GM18520 (cell line): ENCODE measurements around the gene SLC4A8.
"Not testable (repeated sequence)": the region's sequence is repeated elsewhere in the genome, so short reads cannot be mapped to it uniquely, and the experiment has no call there.

Source experiments
- ATAC-seq: cut with Tn5 transposase; IDR thresholded peaks from one replicate; pipeline ENCODE4 v1.9.1; 2021; ENCODE audit not compliant: unreplicated experiment

Gene SLC4A8

DNA sequence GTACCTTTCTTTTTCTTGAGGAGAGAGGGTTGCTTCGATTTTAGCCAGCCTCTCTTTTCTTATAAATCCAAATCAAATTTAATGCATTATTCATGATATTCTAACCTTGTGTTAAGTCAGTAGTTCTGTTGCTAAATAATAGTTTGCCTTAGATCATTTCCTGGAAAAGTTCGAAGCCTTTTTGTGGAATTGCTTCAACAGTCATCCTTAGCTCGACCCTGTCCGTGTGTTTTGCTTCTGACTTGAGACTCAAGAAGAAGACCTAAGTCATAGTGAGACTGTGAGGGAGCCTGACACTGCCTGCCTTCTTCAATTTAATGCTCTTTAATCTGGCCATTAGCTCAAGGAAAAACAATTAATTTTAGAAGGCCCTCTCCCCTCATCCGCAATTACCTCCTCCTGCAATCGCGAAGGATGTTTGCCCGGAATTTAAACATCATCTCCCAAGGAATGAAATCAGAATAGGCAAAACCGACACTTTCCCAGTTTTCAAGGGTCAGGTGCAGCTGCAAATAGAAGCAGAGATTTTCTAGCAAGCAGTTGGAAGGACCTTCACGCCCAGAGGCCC lies 453 bp upstream of the SLC4A8 start:
- no peak for ATAC-seq

GRCh38 chr12:51428256-51428655 lies 3.6 kb downstream of the SLC4A8 start:
- no peak for ATAC-seq

DNA sequence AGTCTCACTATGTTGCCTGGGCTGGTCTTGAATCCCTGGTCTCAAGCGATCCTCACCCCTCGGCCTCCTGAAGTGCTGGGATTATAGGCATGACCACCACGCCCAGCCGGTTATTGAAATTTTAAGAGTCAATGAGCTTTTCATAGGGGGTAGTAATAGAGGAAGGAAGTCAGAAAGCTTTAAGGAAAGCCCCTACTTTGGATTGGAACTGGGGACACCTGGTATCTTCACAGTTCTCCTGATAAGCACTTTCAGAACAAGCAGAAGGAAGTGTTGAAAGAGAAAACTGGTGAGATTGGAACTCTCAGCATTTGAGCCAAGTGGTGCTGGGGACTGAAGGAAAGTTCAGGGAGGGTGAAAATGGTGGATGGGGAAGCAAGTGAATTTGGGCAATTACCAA lies 5.1 kb downstream of the SLC4A8 start:
- no peak for ATAC-seq

GRCh38 chr12:51430196-51430895 lies 5.7 kb downstream of the SLC4A8 start:
- no peak for ATAC-seq

- ATAC-seq: no peak
These were observed 8.3 kb downstream of the SLC4A8 start for GRCh38 chr12:51432921-51433320.

- ATAC-seq: no peak
These were observed 9.7 kb downstream of the SLC4A8 start for GRCh38 chr12:51434305-51434704.

GRCh38 chr12:51437431-51437830 lies 12.8 kb downstream of the SLC4A8 start:
- no peak for ATAC-seq

DNA sequence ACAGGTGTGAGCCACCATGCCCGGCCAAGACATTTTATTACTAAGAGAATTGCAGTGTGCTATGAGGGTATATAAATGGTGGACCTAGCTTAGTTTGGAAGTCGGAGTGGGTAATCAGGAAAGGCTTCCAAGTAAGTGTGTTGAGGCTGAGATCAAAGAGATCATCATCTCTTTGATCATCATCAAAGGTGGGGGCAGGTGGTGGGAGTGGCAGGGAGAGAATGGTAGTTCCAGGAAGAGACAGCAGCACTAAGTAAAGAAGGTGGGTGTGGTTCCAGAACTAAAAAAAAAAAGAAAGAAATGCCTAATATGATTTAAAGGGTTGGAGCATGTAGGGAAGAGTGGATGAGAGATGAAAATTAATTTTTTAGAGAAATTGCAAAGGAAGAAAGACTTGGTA lies 14.7 kb downstream of the SLC4A8 start:
- no peak for ATAC-seq

- ATAC-seq: no peak
These were observed 17.0 kb downstream of the SLC4A8 start for GRCh38 chr12:51441583-51441982.

- ATAC-seq: no peak
These were observed 17.7 kb downstream of the SLC4A8 start for GRCh38 chr12:51442324-51442723.

GRCh38 chr12:51443573-51443972 lies 18.9 kb downstream of the SLC4A8 start:
- no peak for ATAC-seq

- ATAC-seq: no peak
These were observed 24.1 kb downstream of the SLC4A8 start for GRCh38 chr12:51448618-51449256.

DNA sequence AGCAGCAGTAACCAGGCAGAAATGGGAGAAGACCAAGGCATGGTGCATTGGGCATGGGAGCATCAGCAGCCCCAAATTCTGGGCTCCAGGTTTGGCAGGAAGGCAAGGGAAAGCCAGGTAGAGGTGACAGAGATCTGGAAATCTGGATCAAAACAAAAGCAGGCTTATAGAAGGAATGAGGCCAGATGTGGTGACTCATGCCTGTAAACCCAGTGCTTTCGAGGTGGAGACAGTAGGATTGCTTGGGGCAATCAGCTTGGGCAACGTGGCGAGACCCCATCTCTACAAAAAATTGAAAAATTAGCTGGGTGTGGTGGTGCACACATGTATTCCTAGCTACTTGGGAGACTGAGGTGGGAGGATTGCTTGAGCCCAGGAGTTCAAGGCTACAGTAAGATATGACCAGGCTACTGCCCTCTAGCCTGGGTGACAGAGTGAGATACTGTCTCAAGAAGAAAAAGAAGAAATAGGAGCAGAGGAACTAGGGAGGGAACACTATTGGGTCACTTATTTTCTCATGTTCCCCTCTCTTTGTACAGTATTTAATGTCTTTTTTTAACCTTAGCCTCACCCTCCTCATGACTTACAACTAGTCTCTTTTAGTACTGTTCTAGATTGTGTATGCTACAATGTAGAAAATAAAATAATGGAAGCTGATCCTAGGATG lies 25.1 kb downstream of the SLC4A8 start:
- no peak for ATAC-seq

DNA sequence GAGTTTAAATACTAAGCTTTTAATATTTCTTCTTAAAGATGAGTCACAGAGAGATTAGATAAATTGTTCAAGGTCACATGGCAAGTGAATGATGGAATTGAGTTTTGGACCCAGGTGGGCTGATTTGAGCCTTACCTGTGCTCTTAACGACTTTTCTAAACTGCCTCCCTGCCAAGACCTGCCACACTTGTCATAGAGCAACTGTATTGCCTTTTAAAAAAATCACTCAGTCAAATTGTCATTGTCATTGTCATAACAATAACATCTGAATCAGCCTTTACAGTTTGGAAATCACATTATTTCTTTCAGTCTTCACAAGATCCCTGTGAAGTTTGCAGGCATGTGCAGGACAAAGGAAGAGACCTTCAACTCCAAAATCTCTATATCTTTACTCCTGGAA lies 25.7 kb downstream of the SLC4A8 start:
- no peak for ATAC-seq

DNA sequence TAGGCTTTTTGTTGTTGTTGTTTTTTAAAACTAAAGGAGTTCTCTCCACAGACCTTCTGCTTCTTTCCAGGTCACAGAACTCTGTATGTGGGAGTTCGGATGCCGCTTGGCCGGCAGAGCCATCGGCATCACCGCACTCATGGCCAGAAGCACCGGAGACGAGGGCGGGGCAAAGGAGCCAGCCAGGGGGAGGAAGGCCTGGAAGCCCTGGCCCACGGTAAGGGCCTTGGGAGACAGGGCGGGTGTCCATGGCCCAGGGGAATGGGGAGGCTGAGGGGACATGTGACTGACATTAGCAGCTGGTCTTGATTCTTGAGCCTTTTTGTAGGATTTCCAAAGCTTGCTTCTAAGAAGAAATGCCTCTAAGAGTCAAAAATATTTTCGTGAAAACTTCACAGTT lies 26.2 kb downstream of the SLC4A8 start:
- no peak for ATAC-seq

DNA sequence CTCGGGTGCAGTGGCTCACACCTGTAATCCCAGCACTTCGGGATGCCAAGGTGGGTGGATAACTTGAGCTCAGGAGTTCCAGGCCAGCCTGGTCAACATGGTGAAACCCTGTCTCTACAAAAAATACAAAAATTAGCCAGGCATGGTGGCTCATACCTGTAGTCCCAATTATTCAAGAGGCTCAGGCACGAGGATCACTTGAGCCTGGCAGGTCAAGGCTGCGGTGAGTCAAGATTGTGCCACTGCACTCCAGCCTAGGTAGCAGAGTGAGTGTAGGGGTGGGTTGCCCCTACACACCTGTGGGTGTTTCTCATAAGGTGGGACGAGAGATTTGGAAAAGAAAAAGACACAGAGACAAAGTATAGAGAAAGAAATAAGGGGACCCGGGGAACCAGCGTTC lies 29.4 kb downstream of the SLC4A8 start:
- ATAC-seq: not testable (repeated sequence)

- ATAC-seq: not testable (repeated sequence)
These were observed 30.4 kb downstream of the SLC4A8 start for GRCh38 chr12:51455050-51455449.

GRCh38 chr12:51458635-51459034 lies 34.0 kb downstream of the SLC4A8 start:
- ATAC-seq: no peak

DNA sequence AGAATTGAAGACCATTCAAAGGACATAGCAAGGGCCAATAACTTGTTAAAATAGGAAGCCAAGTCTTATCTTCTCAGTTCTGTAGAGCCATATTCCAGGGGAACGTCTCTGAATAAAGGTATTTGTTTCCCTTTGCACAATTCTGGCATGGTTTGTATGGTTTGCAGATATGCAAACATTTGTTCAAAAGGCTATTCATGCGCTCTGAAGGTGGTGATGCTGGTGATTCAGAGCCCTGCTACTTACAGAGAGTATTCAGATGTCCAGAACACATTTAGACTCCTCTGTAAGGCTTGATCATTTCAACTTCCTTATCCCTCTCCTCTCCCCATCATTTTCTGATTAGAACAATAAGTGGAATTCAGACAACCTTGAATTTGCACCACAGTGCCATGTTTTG lies 35.9 kb downstream of the SLC4A8 start:
- no peak for ATAC-seq

DNA sequence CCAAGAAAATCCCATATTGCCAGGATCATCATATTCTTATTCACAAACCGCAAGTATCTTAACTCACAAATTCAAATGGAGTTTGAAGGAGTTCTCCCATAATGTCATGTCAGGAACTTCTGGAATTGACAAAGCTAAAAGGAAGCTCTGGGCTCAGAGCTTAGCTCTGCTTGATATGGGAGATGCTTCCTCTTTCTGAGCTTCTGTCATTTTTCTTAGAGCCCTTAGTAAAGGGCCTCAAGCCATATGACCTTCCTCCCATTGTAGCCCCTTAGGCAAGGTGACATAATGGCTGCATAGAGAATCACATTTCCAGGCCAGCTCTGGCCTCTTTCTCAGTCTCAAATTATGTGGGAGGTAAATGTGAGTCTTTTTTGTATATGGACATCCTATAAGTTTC lies 40.9 kb downstream of the SLC4A8 start:
- ATAC-seq: no peak

DNA sequence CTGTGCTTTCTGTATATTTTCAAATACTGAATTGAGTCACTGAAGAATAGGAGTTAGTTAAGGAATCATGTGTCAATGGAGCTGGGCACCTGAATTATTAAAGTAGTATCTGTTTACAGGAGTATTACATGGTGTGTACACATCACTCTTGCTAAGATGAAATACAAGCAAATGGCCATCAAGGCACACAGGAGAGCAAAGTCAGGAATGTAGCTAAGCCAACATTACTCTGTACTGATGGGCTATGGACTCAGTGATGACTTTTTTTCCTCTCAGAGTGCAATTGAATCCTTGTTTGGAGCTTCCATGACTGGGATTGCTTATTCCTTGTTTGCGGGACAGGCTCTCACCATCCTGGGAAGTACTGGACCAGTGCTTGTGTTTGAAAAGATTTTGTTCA lies 45.5 kb downstream of the SLC4A8 start:
- no peak for ATAC-seq
